Measurements from ENCODE around the gene ZKSCAN4.

DNA sequence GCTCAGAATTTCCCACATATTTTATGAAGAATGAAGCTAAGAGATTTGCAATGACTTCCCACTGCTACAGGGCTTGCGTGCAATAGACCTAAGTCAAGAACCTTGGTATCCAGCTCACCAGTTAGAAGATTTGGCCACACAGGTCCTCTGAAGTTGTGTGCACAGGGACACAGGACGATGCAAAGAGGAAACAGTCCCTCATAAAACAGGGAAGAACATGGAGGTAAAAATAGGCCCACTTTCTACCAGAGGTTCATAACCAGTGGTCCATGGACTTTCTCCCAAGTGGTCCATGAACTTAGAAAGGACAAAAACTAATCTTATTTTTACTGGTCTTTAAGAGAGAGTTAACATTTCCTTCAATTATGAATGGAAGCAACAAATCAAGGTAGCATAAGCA, 1.3 kb downstream of the ZKSCAN4 start:
- TF ChIP-seq PRDM15 (CRISPR knock-in tag; IDR thresholded peaks at IDR 0.05) (no peak), CTCF (IDR thresholded peaks at IDR 0.05) (no peak), ZNF138 (CRISPR knock-in tag; conservative IDR thresholded peaks at IDR 0.05) (no peak), NR2C2 (CRISPR knock-in tag; IDR thresholded peaks at IDR 0.05) (no peak), NFE2L1 (CRISPR knock-in tag; IDR thresholded peaks at IDR 0.05) (no peak), NR1H2 (CRISPR knock-in tag; IDR thresholded peaks at IDR 0.05) (no peak), ATF3 (CRISPR knock-in tag; conservative IDR thresholded peaks at IDR 0.05) (no peak), HMGXB4 (CRISPR knock-in tag; IDR thresholded peaks at IDR 0.05) (no peak), CREM (CRISPR knock-in tag; IDR thresholded peaks at IDR 0.05) (no peak), GABPB1 (CRISPR knock-in tag; IDR thresholded peaks at IDR 0.05) (no peak)
- TF ChIP-seq, protein P1, sequence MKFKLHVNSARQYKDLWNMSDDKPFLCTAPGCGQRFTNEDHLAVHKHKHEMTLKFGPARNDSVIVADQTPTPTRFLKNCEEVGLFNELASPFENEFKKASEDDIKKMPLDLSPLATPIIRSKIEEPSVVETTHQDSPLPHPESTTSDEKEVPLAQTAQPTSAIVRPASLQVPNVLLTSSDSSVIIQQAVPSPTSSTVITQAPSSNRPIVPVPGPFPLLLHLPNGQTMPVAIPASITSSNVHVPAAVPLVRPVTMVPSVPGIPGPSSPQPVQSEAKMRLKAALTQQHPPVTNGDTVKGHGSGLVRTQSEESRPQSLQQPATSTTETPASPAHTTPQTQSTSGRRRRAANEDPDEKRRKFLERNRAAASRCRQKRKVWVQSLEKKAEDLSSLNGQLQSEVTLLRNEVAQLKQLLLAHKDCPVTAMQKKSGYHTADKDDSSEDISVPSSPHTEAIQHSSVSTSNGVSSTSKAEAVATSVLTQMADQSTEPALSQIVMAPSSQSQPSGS (CRISPR knock-in tag; IDR thresholded peaks at IDR 0.05; ENCODE audit: borderline replicate concordance, low read depth): no peak
